PC-3 (cell line): ENCODE measurements around the gene REM1.

Experiments
- EZH2 ChIP-seq: fragments of 300-600 bp; sonication (generic); IDR thresholded peaks from one replicate; pipeline ENCODE4 v1.6.1; 2017; ENCODE audit warnings: antibody characterized with exemption, mild to moderate bottlenecking, low read length; ENCODE audit not compliant: unreplicated experiment
- TF ChIP-seq, protein P1 (sequence below): fragments of 300-600 bp; sonication (generic); conservative IDR thresholded peaks from 2 replicates; pipeline ENCODE4 v1.5.1; 2017; ENCODE audit warnings: antibody characterized with exemption, low read depth, mild to moderate bottlenecking, low read length

DNA sequence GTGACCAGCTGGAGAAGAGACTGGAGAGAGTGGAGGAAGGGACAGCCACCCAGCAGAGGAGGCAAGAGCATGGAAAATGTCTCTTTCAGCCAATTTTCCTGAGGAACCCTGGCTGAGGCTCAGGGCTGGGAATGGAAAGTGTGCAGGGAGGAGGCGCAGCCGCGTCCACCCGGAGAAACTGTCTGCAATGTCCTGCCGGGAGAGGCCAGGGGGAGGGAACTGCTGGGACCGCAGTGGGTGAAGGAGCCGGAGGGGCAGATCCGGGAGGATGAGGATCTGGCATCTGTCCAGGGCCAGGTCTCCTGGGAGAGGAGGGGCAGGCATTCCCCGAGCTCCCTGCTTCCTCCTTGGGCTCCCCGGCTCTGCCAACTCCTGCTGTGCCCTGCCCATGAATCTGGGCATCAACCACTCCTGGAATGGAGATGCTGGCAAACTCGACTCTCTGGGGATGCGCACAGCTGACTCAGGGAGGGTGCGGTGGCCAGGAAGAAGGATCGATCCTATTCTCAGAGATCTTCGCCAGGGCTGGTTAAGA, 21.7 kb downstream of the REM1 start:
- TF ChIP-seq, protein P1, sequence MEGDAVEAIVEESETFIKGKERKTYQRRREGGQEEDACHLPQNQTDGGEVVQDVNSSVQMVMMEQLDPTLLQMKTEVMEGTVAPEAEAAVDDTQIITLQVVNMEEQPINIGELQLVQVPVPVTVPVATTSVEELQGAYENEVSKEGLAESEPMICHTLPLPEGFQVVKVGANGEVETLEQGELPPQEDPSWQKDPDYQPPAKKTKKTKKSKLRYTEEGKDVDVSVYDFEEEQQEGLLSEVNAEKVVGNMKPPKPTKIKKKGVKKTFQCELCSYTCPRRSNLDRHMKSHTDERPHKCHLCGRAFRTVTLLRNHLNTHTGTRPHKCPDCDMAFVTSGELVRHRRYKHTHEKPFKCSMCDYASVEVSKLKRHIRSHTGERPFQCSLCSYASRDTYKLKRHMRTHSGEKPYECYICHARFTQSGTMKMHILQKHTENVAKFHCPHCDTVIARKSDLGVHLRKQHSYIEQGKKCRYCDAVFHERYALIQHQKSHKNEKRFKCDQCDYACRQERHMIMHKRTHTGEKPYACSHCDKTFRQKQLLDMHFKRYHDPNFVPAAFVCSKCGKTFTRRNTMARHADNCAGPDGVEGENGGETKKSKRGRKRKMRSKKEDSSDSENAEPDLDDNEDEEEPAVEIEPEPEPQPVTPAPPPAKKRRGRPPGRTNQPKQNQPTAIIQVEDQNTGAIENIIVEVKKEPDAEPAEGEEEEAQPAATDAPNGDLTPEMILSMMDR: no peak
- TF ChIP-seq EZH2: no peak
